DMS53 (cell line): ENCODE measurements around the gene FEV.
A peak's percentile ranks its signal among the peaks of the same experiment; 100 is the strongest.

ENCODE experiments used
- DNase-seq: peaks from one replicate; lab custom pipeline; 2025; lab: John Stamatoyannopoulos, UW

Gene FEV

DNA sequence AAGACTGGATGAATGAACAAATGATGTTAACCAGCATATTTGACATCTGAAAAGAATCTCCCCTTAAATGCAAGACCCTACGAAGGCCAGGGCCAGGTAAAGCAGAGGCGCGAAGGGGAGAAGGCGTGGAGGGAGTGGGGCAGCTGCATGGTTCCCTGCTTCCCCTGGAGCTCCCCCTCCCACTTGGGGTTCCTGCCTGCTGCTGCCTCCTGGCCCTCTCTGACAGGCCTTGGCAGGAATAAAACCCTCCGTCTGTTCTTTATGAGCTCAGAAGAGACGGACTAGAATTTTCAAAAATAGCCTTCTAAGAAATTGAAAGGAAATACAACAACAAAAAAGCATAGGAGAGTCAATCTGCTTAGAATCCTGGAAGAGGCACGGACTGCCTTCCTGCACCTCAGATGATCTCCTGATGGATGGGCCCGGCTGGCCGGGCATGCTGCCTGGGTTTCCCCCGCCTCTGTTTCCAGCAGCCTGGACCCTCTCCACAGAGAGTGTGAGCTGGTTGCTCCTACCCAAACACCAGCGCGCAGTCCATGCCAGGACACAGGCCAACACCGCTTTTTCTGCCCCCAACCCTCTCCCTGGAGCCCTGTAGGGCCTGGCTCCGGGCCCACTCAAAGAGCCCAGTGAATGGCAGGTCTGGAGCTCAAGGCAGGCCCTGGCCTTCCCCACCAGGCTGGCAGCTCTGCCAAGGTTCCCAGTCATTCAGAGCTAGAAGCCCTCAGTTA lies 32.4 kb upstream of the FEV start:
- DNase-seq = no peak

DNA sequence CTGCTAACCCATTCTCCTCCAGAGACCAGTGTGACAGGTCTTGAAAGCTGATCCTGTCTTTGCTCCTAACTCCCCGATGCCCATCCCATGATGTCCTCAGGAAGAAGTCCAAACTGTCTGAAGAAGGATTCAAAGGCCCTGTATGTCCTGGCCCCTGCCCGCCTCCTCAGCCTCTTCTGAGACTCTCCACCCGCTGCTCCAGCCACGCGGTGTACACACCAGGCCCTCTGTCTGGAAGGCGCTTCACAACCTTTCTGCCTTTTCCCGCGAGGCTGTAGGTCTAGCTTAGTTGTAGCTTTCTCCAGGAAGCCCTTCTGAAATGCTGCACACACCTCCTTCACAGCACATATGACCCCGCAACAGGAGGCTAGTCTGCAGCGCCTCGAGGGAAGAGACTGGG lies 31.7 kb upstream of the FEV start:
- DNase-seq = no peak

- no peak for DNase-seq
Observed at GRCh38 chr2:219010873-219011272, 25.9 kb upstream of the FEV start.

- DNase-seq = peak; percentile 67
Observed at GRCh38 chr2:219010162-219010756, 25.3 kb upstream of the FEV start.

GRCh38 chr2:219009294-219009693 lies 24.3 kb upstream of the FEV start:
- no peak for DNase-seq

DNA sequence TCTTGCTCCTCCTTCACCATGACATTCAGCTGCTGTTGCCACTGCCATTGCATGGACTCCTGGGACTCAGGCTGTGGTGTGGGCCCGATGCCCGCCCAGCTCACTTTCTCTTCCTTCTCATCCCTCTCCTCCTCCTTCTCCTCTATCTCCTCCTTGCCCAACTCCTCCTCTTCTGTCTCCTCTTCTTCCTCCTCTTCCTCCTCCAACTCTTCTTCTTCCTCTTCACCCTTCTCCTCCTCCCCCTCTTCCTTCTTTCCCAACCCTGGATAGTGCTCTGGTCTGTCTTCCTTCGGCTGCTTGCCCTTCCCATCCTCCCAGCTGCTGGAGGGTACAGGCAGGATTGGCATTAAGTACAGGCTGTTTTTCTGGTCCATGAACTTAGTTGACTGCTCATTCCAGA lies 19.0 kb upstream of the FEV start:
- no peak for DNase-seq

DNA sequence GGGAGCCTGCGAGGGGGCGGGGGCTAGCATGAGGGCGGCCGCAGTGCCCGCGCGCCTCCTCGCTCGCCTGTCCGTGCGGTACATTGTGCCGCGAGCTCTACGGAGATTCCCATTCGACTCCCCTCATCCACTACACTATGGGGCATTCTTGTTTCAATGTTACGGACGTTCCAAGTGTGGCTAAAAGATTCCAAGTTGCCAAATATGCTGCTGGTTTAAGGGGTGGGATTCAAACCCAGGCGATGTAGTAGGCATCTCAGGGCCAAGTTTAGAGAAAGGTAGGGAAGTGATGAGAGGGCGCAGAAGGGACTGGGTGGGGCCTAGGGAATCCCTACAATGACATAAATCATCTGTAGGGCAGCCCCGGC lies 18.3 kb upstream of the FEV start:
- DNase-seq = no peak

DNA sequence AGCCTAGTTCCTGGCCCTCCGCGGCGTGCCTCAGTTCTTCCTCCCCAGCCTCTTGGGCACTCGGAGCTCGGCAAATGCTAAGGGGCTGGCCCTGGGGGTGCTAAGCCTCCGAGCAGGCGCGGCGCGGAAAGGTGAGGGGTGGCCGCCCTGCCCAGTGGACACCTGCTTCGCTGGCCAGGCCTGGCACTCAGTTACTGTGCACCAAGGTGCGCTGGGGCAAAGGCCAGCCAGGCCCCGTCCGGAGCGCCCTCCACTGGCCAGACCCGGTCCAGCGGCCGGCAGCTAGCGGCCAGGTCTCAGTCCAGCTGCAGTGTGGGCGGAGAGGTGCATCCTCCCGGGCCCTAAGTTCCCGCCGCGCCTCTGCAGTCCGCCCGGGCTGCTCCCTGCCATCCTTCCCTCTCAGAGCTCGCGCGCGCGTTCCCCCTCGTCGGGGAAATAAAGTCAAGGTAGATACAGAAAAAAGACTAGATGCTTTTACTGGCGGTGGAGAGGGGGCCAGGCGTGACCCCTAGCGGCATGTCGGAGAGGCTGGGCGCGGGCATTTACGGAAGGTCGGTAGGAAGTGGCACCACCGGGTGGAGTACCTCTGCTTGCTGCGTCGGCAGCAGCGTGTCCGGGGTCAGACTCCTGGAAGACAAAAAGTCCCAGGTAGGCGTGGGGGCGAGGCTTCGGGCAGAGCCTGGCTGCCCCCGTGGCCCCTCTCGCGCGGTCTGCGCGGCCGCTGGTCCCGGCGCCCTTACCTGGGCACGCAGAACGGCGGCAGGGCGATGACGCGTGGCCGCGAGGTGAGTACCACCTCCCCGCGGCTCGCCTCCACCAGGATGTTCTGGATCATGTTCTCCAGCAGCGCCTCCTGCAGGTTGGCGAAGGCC lies 17.6 kb upstream of the FEV start:
- DNase-seq = peak; percentile 96

GRCh38 chr2:219001577-219002394 lies 16.8 kb upstream of the FEV start:
- DNase-seq = peak; percentile 99

GRCh38 chr2:219001100-219001576 lies 16.2 kb upstream of the FEV start:
- peak; percentile 59 for DNase-seq

- DNase-seq = peak; percentile 83
Observed at GRCh38 chr2:219000569-219000960, 15.6 kb upstream of the FEV start.

GRCh38 chr2:218999881-219000568 lies 15.0 kb upstream of the FEV start:
- DNase-seq = peak; percentile 96

GRCh38 chr2:218999021-218999880 lies 14.3 kb upstream of the FEV start:
- peak; percentile 57 for DNase-seq

DNA sequence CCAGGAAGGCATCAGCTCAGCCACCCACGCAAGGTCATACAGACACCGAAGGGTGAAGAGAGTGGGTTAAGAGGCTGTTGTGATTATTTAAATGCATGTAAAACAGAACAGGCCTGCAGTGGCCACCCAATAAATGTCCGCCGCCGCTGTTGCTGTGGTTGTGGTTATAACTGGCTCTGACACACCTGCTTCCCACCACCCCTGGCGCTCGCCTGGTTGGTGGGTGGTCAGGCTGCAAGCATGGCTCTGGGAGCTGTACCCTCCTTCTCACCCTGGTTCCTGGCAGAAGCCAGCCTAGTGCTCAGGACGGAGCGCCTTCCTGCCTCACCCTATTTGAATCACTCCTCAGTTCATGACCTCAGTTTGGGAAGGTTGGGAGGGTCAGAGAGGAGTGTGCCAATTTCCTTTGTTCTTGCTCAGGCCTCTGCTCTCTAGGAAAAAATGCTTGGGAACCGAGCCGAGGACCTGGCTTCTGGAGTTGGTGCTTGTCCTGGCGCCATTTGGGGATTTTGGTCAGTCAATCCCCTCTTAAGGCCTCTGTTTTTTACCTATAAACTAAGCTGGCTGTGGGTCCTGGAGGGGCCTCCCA lies 13.5 kb upstream of the FEV start:
- DNase-seq = peak; percentile 68

DNA sequence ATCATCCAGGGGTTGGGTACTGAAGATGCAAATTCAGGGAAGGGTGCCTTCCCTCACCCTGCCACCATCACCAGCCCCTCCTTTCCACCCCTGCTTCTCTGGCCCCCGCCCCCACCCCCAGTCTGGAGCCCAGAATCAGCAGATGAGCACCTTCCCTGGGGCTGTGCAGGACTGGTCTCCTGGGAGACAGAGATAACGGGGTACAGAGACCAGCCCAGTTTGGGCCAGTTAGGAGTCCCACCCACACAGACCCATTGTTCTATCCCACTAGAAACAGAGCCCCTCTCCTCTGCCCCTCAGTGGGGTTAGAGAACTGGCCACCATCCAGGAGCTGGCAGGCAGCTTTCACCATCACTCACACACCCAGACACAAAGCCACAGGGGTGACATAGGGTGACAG lies 12.7 kb upstream of the FEV start:
- peak; percentile 72 for DNase-seq

DNA sequence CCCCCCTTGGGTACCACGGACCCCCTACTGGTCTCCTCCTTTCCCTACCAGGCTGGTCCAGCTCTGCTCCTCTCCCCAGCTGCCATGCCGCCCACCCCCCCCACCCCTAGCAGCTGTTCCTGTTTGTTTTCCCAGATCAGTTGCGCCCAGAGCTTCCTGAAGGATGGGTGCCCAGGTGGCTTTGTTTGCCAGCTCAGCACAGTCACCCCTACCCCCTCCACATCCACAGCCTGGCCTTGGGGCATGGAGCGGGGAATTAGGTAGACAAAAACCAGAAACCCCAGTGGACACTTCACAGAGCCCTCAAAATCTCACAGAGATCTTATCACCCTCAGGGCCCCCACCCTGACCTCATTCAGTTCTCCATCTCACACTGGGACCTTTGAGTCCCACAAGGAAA lies 12.0 kb upstream of the FEV start:
- peak; percentile 95 for DNase-seq

- peak; percentile 95 for DNase-seq
Observed at GRCh38 chr2:218995972-218996711, 11.2 kb upstream of the FEV start.

- DNase-seq = no peak
Observed at GRCh38 chr2:218995561-218995960, 10.6 kb upstream of the FEV start.
